ENCODE data around the gene TBC1D5.

TBC1D5 gene

GRCh38 chr3:17605032-17605431 is 137.4 kb downstream of the TBC1D5 start:
- TF ChIP-seq MAX (IDR thresholded peaks at IDR 0.05; ENCODE audit: low read depth, low read length) (no peak), MYC (IDR thresholded peaks at IDR 0.05; ENCODE audit: low read depth, low read length) (no peak), POLR2A (IDR thresholded peaks at IDR 0.05; ENCODE audit: extremely low read depth, insufficient read length) (no peak)
- TF ChIP-seq, protein P1, sequence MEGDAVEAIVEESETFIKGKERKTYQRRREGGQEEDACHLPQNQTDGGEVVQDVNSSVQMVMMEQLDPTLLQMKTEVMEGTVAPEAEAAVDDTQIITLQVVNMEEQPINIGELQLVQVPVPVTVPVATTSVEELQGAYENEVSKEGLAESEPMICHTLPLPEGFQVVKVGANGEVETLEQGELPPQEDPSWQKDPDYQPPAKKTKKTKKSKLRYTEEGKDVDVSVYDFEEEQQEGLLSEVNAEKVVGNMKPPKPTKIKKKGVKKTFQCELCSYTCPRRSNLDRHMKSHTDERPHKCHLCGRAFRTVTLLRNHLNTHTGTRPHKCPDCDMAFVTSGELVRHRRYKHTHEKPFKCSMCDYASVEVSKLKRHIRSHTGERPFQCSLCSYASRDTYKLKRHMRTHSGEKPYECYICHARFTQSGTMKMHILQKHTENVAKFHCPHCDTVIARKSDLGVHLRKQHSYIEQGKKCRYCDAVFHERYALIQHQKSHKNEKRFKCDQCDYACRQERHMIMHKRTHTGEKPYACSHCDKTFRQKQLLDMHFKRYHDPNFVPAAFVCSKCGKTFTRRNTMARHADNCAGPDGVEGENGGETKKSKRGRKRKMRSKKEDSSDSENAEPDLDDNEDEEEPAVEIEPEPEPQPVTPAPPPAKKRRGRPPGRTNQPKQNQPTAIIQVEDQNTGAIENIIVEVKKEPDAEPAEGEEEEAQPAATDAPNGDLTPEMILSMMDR (IDR thresholded peaks at IDR 0.05; ENCODE audit: low read depth, low read length) = no peak
- H3K4me3 ChIP-seq (ENCODE audit: low read depth, low read length) = no peak overlapping the region
- peak; percentile 60 for DNase-seq (ENCODE audit: low read depth)

DNA sequence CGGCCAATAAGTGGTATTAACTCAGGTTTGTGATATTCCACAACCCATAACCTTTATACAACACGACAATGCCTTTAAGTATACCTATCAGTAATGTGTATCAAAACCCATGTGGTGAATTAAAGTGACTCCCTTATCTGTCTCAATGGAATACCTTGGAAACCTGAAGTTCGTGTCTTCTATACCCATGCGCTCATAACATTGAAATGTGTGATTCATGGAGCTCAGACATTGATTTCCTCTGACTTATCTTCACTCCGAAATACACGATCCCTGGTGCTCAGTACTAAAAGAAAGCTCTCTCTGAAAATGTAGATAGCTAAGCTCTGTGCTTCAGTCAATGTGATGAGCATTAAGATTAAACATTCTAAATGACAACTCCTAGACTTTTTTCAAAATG is 140.3 kb downstream of the TBC1D5 start:
- TF ChIP-seq POLR2A (IDR thresholded peaks at IDR 0.05; ENCODE audit: extremely low read depth, insufficient read length) (no peak), MYC (IDR thresholded peaks at IDR 0.05; ENCODE audit: low read depth, low read length) (no peak)
- TF ChIP-seq, protein P1 (IDR thresholded peaks at IDR 0.05; ENCODE audit: low read depth, low read length) = no peak
- no peak overlapping the region for H3K4me3 ChIP-seq (ENCODE audit: low read depth, low read length)
- no peak for DNase-seq (ENCODE audit: low read depth)

DNA sequence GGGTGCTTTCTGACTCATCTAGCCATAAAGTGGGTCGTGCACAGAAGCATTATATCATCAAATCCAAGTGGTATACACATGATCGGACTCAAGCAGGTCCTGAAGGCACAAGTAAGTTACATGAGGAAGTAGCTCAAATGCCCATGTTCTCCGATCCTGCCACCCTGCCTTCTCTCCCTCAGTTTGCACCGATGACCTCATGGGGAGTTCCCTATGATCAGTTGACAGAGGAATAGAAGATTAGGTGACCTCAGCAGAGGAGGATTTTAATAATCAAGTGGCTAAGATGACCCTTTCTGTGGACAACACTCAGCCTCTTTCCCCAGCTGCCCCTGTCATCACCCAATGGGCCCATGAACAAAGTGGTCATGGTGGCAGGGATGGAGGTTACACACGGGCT is 149.5 kb downstream of the TBC1D5 start:
- H3K4me3 ChIP-seq (ENCODE audit: low read depth, low read length) = no peak overlapping the region
- TF ChIP-seq MYC (IDR thresholded peaks at IDR 0.05; ENCODE audit: low read depth, low read length) (no peak), POLR2A (IDR thresholded peaks at IDR 0.05; ENCODE audit: extremely low read depth, insufficient read length) (no peak), MAX (IDR thresholded peaks at IDR 0.05; ENCODE audit: low read depth, low read length) (no peak)
- TF ChIP-seq, protein P1 (IDR thresholded peaks at IDR 0.05; ENCODE audit: low read depth, low read length) = no peak

GRCh38 chr3:17590465-17590864 is 152.0 kb downstream of the TBC1D5 start:
- no peak for DNase-seq (ENCODE audit: low read depth)
- H3K4me3 ChIP-seq (ENCODE audit: low read depth, low read length) = no peak overlapping the region
- TF ChIP-seq POLR2A (IDR thresholded peaks at IDR 0.05; ENCODE audit: extremely low read depth, insufficient read length) (no peak), MAX (IDR thresholded peaks at IDR 0.05; ENCODE audit: low read depth, low read length) (no peak), MYC (IDR thresholded peaks at IDR 0.05; ENCODE audit: low read depth, low read length) (no peak)
- TF ChIP-seq, protein P1 (IDR thresholded peaks at IDR 0.05; ENCODE audit: low read depth, low read length) = no peak

More for the DNA sequence above, 149.5 kb downstream of the TBC1D5 start:
- no peak for DNase-seq (ENCODE audit: low read depth)

DNA sequence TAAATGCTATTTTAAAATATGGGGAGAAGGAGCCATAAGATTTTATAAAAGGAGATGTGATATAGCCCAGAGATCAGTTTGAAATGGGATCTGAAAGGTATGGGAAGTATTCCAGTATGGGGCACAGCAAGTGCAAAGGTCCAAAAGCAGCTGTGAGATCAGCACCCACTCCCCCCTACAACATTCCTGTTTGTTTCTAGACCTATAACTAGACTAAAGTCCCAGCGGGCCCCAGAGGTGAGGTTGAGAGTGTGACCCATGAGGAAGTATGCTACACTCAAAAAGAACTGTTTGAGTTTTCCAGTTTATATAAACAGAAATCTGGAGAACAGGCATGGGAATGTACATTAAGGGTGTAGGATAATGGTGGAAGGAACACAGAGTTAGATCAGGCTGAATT is 152.5 kb downstream of the TBC1D5 start:
- no peak overlapping the region for H3K4me3 ChIP-seq (ENCODE audit: low read depth, low read length)
- TF ChIP-seq MAX (IDR thresholded peaks at IDR 0.05; ENCODE audit: low read depth, low read length) = no peak
- TF ChIP-seq, protein P1 (IDR thresholded peaks at IDR 0.05; ENCODE audit: low read depth, low read length) = no peak
- TF ChIP-seq POLR2A (IDR thresholded peaks at IDR 0.05; ENCODE audit: extremely low read depth, insufficient read length) = no peak
- TF ChIP-seq MYC (IDR thresholded peaks at IDR 0.05; ENCODE audit: low read depth, low read length) = no peak
- no peak for DNase-seq (ENCODE audit: low read depth)

GRCh38 chr3:17588422-17588821 is 154.0 kb downstream of the TBC1D5 start:
- TF ChIP-seq MAX (IDR thresholded peaks at IDR 0.05; ENCODE audit: low read depth, low read length) = no peak
- TF ChIP-seq POLR2A (IDR thresholded peaks at IDR 0.05; ENCODE audit: extremely low read depth, insufficient read length) = no peak
- TF ChIP-seq MYC (IDR thresholded peaks at IDR 0.05; ENCODE audit: low read depth, low read length) = no peak
- TF ChIP-seq, protein P1 (IDR thresholded peaks at IDR 0.05; ENCODE audit: low read depth, low read length) = no peak
- H3K4me3 ChIP-seq (ENCODE audit: low read depth, low read length) = no peak overlapping the region
- DNase-seq (ENCODE audit: low read depth) = no peak

Measured in NB4 (cell line).